GM20000 (cell line): ENCODE results near the gene PTPN6.

Experiments used
- DNase-seq: peaks from one replicate; pipeline ENCODE4 v3.0.0; 2012; ENCODE audit warnings: low spot score
- TF ChIP-seq, protein P1 (sequence below): IDR thresholded peaks from 2 replicates; pipeline ENCODE4 v1.5.1; 2012; ENCODE audit warnings: mild to moderate bottlenecking, control low read depth; ENCODE audit errors: extremely low read depth, missing control alignments

The PTPN6 gene

GRCh38 chr12:6919588-6919987, 31.6 kb upstream of the PTPN6 start:
- DNase-seq: peak; percentile 32
- TF ChIP-seq, protein P1, sequence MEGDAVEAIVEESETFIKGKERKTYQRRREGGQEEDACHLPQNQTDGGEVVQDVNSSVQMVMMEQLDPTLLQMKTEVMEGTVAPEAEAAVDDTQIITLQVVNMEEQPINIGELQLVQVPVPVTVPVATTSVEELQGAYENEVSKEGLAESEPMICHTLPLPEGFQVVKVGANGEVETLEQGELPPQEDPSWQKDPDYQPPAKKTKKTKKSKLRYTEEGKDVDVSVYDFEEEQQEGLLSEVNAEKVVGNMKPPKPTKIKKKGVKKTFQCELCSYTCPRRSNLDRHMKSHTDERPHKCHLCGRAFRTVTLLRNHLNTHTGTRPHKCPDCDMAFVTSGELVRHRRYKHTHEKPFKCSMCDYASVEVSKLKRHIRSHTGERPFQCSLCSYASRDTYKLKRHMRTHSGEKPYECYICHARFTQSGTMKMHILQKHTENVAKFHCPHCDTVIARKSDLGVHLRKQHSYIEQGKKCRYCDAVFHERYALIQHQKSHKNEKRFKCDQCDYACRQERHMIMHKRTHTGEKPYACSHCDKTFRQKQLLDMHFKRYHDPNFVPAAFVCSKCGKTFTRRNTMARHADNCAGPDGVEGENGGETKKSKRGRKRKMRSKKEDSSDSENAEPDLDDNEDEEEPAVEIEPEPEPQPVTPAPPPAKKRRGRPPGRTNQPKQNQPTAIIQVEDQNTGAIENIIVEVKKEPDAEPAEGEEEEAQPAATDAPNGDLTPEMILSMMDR: no peak

DNA sequence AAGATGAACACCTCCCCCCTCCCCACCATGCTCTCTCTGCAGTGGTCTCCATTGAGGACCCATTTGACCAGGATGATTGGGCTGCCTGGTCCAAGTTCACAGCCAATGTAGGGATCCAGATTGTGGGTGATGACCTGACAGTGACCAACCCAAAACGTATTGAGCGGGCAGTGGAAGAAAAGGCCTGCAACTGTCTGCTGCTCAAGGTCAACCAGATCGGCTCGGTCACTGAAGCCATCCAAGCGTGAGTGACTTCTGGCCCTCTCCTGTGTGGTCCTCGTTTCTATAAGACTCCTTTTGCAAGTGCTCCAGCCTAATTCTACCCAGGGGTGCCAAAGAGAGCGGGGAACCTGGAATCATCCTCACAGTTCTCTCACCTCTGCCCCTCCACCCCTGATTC, 29.6 kb upstream of the PTPN6 start:
- DNase-seq: no peak
- TF ChIP-seq, protein P1: no peak

DNA sequence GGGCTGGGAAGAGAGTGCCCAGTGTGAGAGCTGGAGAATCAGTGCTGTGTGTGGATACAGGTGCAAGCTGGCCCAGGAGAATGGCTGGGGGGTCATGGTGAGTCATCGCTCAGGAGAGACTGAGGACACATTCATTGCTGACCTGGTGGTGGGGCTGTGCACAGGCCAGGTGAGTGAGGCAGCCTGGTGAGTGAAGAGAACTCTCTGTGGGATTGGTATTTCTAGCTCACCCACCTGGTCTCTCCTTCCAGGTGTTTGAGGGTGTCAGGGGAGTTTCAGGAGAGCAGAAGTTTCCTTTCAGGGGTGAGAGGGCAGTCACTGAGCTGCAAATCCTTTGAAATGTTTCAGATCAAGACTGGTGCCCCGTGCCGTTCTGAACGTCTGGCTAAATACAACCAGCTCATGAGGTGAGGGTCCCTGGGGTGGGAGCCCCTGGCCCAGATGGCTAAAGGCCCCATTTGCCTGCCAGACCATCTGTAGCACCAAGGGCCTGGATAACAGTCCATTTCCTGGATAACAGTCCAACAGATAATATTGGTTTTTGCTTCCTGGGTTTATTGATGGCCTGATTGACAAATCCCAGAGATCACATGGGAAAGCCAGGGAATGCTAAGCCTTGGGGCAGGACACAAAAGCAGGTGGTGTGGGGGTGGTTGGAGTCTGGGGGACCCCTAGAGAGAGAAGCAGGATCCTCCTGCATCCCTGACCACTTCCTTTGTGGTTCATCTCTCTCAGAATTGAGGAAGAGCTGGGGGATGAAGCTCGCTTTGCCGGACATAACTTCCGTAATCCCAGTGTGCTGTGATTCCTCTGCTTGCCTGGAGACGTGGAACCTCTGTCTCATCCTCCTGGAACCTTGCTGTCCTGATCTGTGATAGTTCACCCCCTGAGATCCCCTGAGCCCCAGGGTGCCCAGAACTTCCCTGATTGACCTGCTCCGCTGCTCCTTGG, 28.9 kb upstream of the PTPN6 start:
- TF ChIP-seq, protein P1: no peak
- no peak for DNase-seq

- no peak for DNase-seq
- TF ChIP-seq, protein P1: no peak
Observed at GRCh38 chr12:6923003-6923732, 28.0 kb upstream of the PTPN6 start.

DNA sequence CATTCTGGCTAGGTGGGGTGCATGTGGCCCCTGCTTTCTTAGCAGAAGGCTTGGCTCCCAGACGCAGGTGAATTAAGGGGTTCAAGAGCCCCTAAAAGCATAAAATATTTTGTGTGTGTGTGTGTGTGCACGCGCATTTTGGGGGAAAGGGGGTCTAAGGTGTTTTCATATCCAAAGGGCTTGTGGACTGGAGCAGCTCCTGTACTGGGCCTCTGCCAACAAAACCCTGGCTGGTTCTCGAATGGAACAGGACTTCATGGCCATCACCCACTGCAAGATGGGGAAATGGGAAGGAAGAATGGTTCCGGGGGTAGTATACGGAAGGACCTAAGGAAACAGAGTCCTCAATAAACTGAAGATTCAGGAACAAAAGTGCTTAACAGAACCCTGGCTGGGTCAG, 27.3 kb upstream of the PTPN6 start:
- no peak for DNase-seq
- TF ChIP-seq, protein P1: no peak

DNA sequence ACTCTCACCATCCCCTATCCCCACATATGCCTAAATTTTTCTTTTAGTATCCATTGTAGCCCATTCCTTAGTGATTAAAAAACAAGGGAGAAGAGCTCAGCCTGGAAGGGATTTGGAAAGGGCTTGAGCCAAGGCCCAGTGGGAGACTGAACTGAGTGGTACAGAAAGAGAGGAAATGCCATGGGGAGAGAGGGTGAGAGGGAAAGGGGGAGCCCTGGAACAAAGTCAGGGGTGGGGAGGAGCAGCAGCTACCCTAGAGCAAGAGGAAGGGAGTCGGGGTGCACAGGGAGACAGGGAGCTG, 26.0 kb upstream of the PTPN6 start:
- TF ChIP-seq, protein P1: no peak

More for the DNA sequence above, 26.0 kb upstream of the PTPN6 start:
- no peak for DNase-seq
